Stimulated activated CD8-positive, alpha-beta memory T cell treated with anti-CD3 and anti-CD28 coated beads, Interleukin-2, amount 100 ng/mL, for 1 hour (primary cell): ENCODE data around the gene NBAS.
"Not testable (repeated sequence)": the region's sequence is repeated elsewhere in the genome, so short reads cannot be mapped to it uniquely, and the experiment has no call there.

Source experiments
- DNase-seq, 2 donors: peaks; one replicate each; pipeline ENCODE4 v3.0.0-alpha.2; 2020; ENCODE audit warnings: low read depth in 2 of 2

The NBAS gene

GRCh38 chr2:15460112-15460620 is 101.0 kb downstream of the NBAS start:
- no peak for DNase-seq

DNA sequence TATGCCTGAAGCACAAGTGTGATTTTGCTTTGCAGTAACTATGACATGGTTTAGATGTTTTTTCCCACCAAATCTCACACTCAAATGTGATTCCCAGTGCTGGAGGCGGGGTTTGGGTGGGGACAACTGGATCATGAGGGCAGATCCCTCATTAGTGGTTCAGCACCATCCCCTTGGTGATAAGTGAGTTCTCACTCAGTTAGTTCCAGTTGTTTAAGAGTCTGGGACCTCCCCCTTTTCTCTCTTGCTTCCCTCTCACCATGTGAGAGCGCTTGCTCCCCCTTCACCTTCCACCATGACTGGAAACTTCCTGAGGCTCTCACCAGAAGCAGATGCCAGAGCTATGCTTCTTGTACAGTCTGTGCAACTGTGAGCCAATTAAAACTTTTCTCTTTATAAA is 102.9 kb downstream of the NBAS start:
- no peak for DNase-seq

DNA sequence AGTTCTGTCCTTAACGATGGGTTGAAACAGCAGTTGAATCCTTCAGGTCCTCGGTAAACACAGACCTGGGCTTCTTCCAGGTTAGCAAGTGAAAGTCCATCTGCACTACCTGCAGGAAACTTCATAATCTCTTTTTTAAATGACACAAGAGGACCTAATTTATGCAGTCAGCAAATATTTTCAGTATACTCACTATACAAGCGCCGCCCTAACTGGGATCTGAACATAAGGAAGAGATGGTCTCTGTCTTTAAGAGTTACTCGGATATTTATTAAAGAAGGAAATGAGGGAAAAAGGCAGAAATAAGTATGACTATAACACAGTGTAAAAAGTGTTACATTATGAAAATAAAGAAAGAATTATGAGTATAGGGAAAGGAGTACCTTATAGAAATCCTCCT is 103.3 kb downstream of the NBAS start:
- no peak for DNase-seq

- no peak for DNase-seq
Observed at GRCh38 chr2:15456352-15456751, 104.8 kb downstream of the NBAS start.

DNA sequence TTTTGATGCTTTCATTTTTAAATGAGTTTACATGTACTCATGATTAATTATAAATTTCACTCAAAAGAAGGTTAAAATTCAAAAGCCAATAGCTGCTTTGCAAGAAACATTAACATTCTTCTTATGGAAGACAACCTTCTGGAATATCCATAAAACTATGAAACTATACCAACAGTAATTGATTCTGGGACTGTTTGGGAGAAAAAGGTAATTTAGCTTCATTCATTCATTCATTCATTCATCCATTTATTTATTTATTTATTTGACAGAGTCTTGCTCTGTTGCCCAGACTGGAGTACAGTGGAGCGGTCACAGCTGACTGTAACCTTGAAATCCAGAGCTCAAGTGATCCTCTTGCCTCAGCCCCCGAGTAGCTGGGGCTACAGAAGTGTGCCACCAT is 110.3 kb downstream of the NBAS start:
- DNase-seq = no peak

GRCh38 chr2:15449556-15450236 is 111.4 kb downstream of the NBAS start:
- DNase-seq = no peak

- no peak for DNase-seq
Observed at GRCh38 chr2:15448250-15448839, 112.8 kb downstream of the NBAS start.

GRCh38 chr2:15447381-15447780 is 113.8 kb downstream of the NBAS start:
- no peak for DNase-seq

- DNase-seq = no peak
Observed at GRCh38 chr2:15446961-15447360, 114.2 kb downstream of the NBAS start.

- no peak for DNase-seq
Observed at GRCh38 chr2:15445891-15446562, 115.1 kb downstream of the NBAS start.

DNA sequence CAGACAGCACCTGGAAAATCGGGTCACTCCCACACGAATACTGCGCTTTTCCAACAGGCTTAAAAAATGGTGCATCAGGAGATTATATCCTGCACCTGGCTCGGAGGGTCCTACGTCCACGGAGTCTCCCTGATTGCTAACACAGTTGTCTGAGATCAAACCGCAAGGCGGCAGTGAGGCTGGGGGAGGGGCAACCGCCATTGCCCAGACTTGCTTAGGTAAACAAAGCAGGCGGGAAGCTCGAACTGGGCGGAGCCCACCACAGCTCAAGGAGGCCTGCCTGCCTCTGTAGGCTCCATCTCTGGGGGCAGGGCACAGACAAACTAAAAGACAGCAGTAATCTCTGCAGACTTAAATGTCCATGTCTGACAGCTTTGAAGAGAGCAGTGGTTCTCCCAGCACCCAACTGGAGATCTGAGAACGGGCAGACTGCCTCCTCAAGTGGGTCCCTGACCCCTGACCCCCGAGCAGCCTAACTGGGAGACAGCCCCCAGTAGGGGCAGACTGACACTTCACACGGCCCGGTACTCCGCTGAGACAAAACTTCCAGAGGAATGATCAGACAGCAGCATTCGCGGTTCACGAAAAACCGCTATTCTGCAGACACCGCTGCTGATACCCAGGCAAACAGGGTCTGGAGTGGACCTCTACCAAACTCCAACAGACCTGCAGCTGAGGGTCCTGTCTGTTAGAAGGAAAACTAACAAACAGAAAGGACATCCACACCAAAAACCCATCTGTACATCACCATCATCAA is 121.2 kb downstream of the NBAS start:
- DNase-seq = not testable (repeated sequence)

- not testable (repeated sequence) for DNase-seq
Observed at GRCh38 chr2:15439366-15439765, 121.8 kb downstream of the NBAS start.

DNA sequence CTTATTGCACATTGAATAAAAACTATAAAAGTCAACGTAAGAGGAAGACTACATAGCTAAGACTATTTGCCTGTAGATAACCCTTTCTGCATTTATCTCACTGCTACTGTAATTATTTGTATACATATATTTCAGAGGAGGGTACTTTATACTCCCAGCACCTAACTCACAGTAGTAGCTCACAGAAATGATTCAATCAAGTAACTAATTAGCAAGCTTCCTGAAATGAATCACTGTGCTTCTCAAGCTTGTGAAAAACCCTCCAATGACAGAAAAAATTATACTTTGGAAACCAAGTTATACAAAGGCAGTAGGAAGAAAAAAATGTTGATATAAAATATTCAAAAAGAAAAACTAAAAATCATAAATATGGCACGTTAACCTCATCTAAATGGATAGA is 124.9 kb downstream of the NBAS start:
- DNase-seq = no peak

DNA sequence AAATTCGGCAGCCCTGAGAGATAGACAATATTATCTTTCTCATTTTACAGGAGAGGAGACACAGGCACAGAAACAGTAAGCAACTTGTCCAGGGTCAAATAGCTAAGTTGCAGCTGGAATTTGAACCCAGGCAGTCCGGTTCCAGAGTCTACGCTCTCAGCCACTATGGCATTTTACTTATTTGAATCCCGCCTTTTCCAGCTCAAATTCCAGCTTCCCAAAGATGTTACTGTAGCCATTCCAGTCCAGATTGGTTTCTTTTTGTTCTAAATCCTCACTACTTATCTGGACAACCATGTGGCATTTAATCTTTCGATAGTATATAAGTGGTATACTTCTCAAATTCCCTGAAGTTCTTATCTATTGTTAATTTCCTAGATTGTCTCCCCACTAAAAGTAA is 125.7 kb downstream of the NBAS start:
- DNase-seq = no peak

- DNase-seq = no peak
Observed at GRCh38 chr2:15432642-15433256, 128.4 kb downstream of the NBAS start.

GRCh38 chr2:15429032-15429431 is 132.1 kb downstream of the NBAS start:
- DNase-seq = no peak

- no peak for DNase-seq
Observed at GRCh38 chr2:15427987-15428386, 133.1 kb downstream of the NBAS start.

- DNase-seq = no peak
Observed at GRCh38 chr2:15426606-15427005, 134.5 kb downstream of the NBAS start.

GRCh38 chr2:15425712-15426111 is 135.4 kb downstream of the NBAS start:
- DNase-seq = no peak

- DNase-seq = no peak
Observed at GRCh38 chr2:15421753-15422152, 139.4 kb downstream of the NBAS start.

DNA sequence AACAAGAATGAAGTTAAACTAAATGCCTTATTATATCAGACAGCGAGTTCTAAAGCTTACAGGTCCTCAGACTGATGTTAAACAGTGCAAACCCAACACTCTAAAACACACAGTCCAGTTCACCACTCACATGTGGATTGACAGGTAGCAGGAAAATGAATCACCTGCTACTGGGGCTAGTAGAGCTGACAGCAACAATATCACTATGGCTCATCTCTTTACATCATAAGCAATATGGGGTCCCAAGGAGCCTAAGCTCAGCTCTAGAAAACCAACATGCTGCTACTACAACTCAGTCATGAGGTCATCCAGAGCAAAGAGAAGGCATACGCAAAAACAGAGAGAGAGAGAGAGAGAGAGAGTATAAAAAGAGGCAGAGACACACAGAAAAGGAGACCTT is 145.4 kb downstream of the NBAS start:
- DNase-seq = no peak

GRCh38 chr2:15412779-15413178 is 148.4 kb downstream of the NBAS start:
- no peak for DNase-seq
